CD4-positive, alpha-beta T cell (primary cell): ENCODE data around the gene RBMS3. TPM values are rescaled to one million over a fixed set of nuclear protein-coding genes. Genes with fewer than 3 reads are reported as not detected.

Experiments
- ATAC-seq: fragments of 200-7000 bp; cut with Tn5 transposase; one replicate; pipeline ENCODE4 v1.10.0; 2022; ENCODE audit warnings: mild to moderate bottlenecking; ENCODE audit not compliant: poor library complexity
- CTCF ChIA-PET: fragments of 350-600 bp; sonication (Branson Sonifier 250); formaldehyde crosslinking; loops from one replicate; lab custom pipeline; 2021; ENCODE audit warnings: antibody characterized with exemption, inconsistent platforms; lab: Charles Lee
- POLR2A ChIA-PET: fragments of 350-600 bp; sonication (Branson Sonifier 250); formaldehyde crosslinking; loops from one replicate; lab custom pipeline; 2021; ENCODE audit warnings: antibody characterized with exemption, inconsistent platforms; lab: Charles Lee
- DNase-seq, 14 experiments: peaks; one replicate each; pipeline ENCODE4 v3.0.0-alpha.2; 2013 to 2020; ENCODE audit warnings: mixed read lengths in 2 of 14
- H3K27ac ChIP-seq, 2 donors: one replicate each; pipeline versions ENCODE4 v1.5.1 to v1.7.0; 2013; ENCODE audit warnings: low read length in 2 of 2, low read depth in 1 of 2, mild to moderate bottlenecking in 1 of 2
- H3K27me3 ChIP-seq, 2 experiments: 1 replicate in 1 of 2; 2 replicates in 1 of 2; pipeline versions ENCODE4 v1.6.1 to v1.7.0; 2013; ENCODE audit warnings: low read length in 2 of 2, control low read depth in 1 of 2, mild to moderate bottlenecking in 1 of 2, moderate library complexity in 1 of 2; ENCODE audit not compliant: insufficient read depth in 2 of 2, control insufficient read depth in 1 of 2
- H3K36me3 ChIP-seq: one replicate; pipeline ENCODE4 v1.6.1; 2013; ENCODE audit warnings: low read length, control low read depth; ENCODE audit not compliant: insufficient read depth
- H3K4me1 ChIP-seq: one replicate; pipeline ENCODE4 v1.6.1; 2013; ENCODE audit warnings: low read length, control low read depth; ENCODE audit not compliant: insufficient read depth
- H3K4me3 ChIP-seq: one replicate; pipeline ENCODE4 v1.5.1; 2013; ENCODE audit warnings: mild to moderate bottlenecking, low read length, moderate library complexity
- H3K9me3 ChIP-seq, 2 experiments: 1 replicate in 1 of 2; 2 replicates in 1 of 2; pipeline versions ENCODE4 v1.6.1 to v1.7.0; 2013; ENCODE audit warnings: low read length in 2 of 2, mild to moderate bottlenecking in 2 of 2, control low read depth in 1 of 2, moderate library complexity in 1 of 2; ENCODE audit not compliant: control insufficient read depth in 1 of 2, insufficient read depth in 1 of 2
- H3K27ac Mint-ChIP-seq: one replicate; pipeline ENCODE4 v1.8.0; 2020; ENCODE audit warnings: mixed read lengths
- H3K27me3 Mint-ChIP-seq: one replicate; pipeline ENCODE4 v1.8.0; 2021; ENCODE audit warnings: mixed read lengths
- H3K36me3 Mint-ChIP-seq: one replicate; pipeline ENCODE4 v1.8.0; 2021; ENCODE audit warnings: low read depth, mixed read lengths
- H3K4me1 Mint-ChIP-seq: one replicate; pipeline ENCODE4 v1.8.0; 2021; ENCODE audit warnings: low read depth, mixed read lengths
- H3K4me3 Mint-ChIP-seq: one replicate; pipeline ENCODE4 v1.8.0; 2020; ENCODE audit warnings: mild to moderate bottlenecking, mixed read lengths
- H3K9me3 Mint-ChIP-seq: one replicate; pipeline ENCODE4 v1.8.0; 2020; ENCODE audit warnings: mixed read lengths
- CTCF ChIP-seq: fragments of 200-600 bp; IDR thresholded peaks from one replicate; pipeline ENCODE4 v1.8.0; 2022; ENCODE audit warnings: antibody characterized with exemption, mild to moderate bottlenecking
- intact Hi-C, 2 experiments: fragments of 100-400 bp; cut with DNase I in 1 of 2; cut with micrococcal nuclease in 1 of 2; formaldehyde crosslinking; loops; one replicate each; pipeline versions ENCODE4 v1.15.1 to v1.9.0; 2023 to 2025; cut with DNase I, micrococcal nuclease
- total RNA-seq, 174 experiments: library from RNA in 2 of 174; stranded (reverse) in 2 of 174; gene quantifications; one replicate each; pipeline ENCODE4 v1.2.3 and lab custom pipeline; 2021 to 2026

Gene RBMS3
- total RNA-seq, 2 experiments from 2014 or later, result 1.6 to 1.7 TPM

GRCh38 chr3:29481969-29482767 is 201.3 kb downstream of the RBMS3 start:
- ChIA-PET POLR2A (no interaction called here), CTCF (no interaction called here)
- Mint-ChIP-seq H3K4me3 (no peak overlapping the region), H3K27ac (no peak overlapping the region), H3K4me1 (no peaks in the 10 kb centered on the region), H3K27me3 (no peaks in the 10 kb centered on the region), H3K9me3 (no peaks in the 10 kb centered on the region), H3K36me3 (no peaks in the 10 kb centered on the region)
- Histone ChIP-seq H3K36me3 (no peaks in the 10 kb centered on the region), H3K27me3 (no peaks in the 10 kb centered on the region), H3K4me3 (no peak overlapping the region), H3K9me3 (peaks cover 0 to 6% of the 10 kb centered on the region in 2 experiments), H3K4me1 (no peaks in the 10 kb centered on the region), H3K27ac (no peak overlapping the region)
- no peak for TF ChIP-seq CTCF
- DNase-seq (no peak), ATAC-seq (no peak)
- intact Hi-C loops, result no loop called here

- Histone ChIP-seq H3K27ac (no peak overlapping the region), H3K4me3 (no peak overlapping the region), H3K9me3 (peaks cover 0 to 8% of the 10 kb centered on the region in 2 experiments), H3K27me3 (no peaks in the 10 kb centered on the region), H3K4me1 (no peaks in the 10 kb centered on the region), H3K36me3 (no peaks in the 10 kb centered on the region)
- DNase-seq, result no peak
- TF ChIP-seq CTCF, result no peak
- intact Hi-C loops, result no loop called here
- Mint-ChIP-seq H3K36me3 (no peaks in the 10 kb centered on the region), H3K4me3 (no peak overlapping the region), H3K4me1 (no peaks in the 10 kb centered on the region), H3K27me3 (no peaks in the 10 kb centered on the region), H3K27ac (no peak overlapping the region), H3K9me3 (no peaks in the 10 kb centered on the region)
- ATAC-seq, result no peak
- CTCF ChIA-PET, result no interaction called here
- POLR2A ChIA-PET, result no interaction called here
These were observed 203.8 kb downstream of the RBMS3 start for GRCh38 chr3:29484633-29485032.

GRCh38 chr3:29486096-29486495 is 205.2 kb downstream of the RBMS3 start:
- Histone ChIP-seq H3K4me3 (no peak overlapping the region), H3K27ac (no peak overlapping the region), H3K9me3 (peaks cover 0 to 11% of the 10 kb centered on the region in 2 experiments), H3K36me3 (no peaks in the 10 kb centered on the region), H3K4me1 (no peaks in the 10 kb centered on the region), H3K27me3 (no peaks in the 10 kb centered on the region)
- no peak overlapping the region for H3K4me3 Mint-ChIP-seq
- no peaks in the 10 kb centered on the region for H3K27me3 Mint-ChIP-seq
- no peak overlapping the region for H3K27ac Mint-ChIP-seq
- CTCF ChIA-PET, result interaction anchor here (1.8 kb wide), 1 partner anchor 13 kb away, joined by 5 read pairs; no protein-coding TSS in a partner anchor
- no peaks in the 10 kb centered on the region for H3K36me3 Mint-ChIP-seq
- H3K9me3 Mint-ChIP-seq, result no peaks in the 10 kb centered on the region
- no peak for ATAC-seq
- no peak for TF ChIP-seq CTCF
- intact Hi-C loops, result no loop called here
- POLR2A ChIA-PET, result no interaction called here
- no peak for DNase-seq
- H3K4me1 Mint-ChIP-seq, result no peaks in the 10 kb centered on the region
